HG02642 (cell line): ENCODE results near the gene SH3BP5L.
"Not testable (repeated sequence)": the region's sequence is repeated elsewhere in the genome, so short reads cannot be mapped to it uniquely, and the experiment has no call there.

Experiments used
- ATAC-seq: cut with Tn5 transposase; IDR thresholded peaks from one replicate; pipeline ENCODE4 v1.9.1; 2021; ENCODE audit warnings: mild to moderate bottlenecking; ENCODE audit not compliant: unreplicated experiment, poor library complexity

SH3BP5L gene

GRCh38 chr1:248834343-248834940 lies 8.7 kb upstream of the SH3BP5L start:
- no peak for ATAC-seq

GRCh38 chr1:248831842-248832241 lies 6.1 kb upstream of the SH3BP5L start:
- no peak for ATAC-seq

GRCh38 chr1:248830718-248831017 lies 5.0 kb upstream of the SH3BP5L start:
- not testable (repeated sequence) for ATAC-seq

DNA sequence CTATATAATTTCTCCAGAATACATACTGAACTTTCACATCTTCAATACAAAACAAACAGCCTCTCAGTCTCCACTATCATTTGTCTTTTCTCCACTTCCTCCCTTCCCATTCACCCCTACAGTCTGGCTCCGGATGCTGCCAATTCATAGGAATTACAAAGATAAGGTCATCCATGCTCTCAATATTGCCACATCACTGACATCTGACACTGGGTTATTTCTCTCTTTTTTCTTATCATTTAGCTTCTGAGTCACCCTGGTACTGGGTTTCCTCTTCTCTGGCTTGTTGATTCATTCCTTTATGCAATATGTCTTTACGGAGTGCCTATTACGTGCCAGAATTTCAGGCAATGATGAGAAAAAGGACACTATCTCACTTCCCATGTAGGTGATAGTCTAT lies 3.1 kb upstream of the SH3BP5L start:
- ATAC-seq: no peak

DNA sequence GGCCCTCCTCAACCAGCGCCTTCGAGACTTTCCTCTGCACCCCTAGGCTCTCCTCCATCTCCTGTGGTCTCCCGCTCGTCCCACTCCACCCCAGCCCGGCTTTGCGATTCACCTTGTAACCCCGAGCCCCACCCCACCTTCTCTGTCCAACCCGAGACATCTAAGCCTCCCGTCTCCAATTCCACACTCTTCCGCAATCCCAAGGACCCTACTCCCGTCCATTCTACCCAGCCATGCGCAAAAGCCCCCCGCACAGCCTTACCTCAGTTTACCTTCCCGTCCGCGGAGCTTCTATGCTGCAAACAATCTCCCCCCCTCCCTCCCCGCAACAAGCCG lies 174 bp downstream of the SH3BP5L start:
- ATAC-seq: peak; percentile 8

GRCh38 chr1:248825136-248825535 lies 579 bp downstream of the SH3BP5L start:
- ATAC-seq: no peak

GRCh38 chr1:248824701-248825100 lies 1.0 kb downstream of the SH3BP5L start:
- no peak for ATAC-seq

DNA sequence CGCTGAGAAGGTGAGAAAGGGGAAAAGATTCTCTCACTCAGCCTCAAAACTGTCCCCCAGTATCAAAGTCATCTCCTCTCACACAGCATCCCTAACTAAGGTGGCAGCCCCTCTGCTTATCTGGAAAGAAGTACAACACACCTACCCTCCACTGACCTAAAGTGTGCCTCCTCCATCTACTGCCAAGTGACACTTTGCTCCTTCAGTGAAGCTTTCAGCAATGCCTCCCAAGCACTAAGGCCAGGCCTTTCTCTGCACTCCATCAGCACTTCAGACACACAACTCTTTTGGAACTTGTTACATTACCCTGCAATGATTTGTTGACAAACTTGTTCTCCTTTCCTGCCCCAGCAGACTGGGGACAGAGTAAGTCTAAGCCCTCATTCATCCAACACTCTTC lies 1.4 kb downstream of the SH3BP5L start:
- no peak for ATAC-seq

DNA sequence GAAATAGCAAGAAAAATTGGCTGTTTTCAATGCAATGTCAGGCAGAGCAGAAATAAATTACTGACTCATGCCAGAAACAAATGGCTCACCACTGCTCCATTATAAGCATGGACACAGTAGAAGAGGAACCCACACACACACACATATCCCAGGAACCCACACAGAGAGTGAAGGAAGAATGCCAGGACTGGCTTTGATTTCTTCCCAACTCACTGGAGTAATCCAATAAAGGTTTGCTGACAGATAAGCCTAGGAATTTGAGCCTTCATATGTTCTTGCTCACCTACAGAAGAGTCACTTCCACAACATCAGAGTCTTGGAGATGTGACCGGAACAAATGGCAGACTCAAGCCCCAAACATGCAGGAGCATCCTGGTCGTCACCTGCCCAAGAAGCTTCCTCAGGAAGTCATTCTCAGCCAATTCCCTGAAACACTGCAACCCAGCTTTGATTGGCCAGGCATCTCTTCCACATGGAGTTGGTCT lies 2.2 kb downstream of the SH3BP5L start:
- ATAC-seq: no peak

- ATAC-seq: no peak
Measured at GRCh38 chr1:248822148-248823032, 3.3 kb downstream of the SH3BP5L start.

- no peak for ATAC-seq
Measured at GRCh38 chr1:248821641-248822040, 4.1 kb downstream of the SH3BP5L start.

GRCh38 chr1:248821101-248821500 lies 4.6 kb downstream of the SH3BP5L start:
- no peak for ATAC-seq

- ATAC-seq: no peak
Measured at GRCh38 chr1:248820041-248820585, 5.6 kb downstream of the SH3BP5L start.

GRCh38 chr1:248818505-248819374 lies 7.0 kb downstream of the SH3BP5L start:
- no peak for ATAC-seq

DNA sequence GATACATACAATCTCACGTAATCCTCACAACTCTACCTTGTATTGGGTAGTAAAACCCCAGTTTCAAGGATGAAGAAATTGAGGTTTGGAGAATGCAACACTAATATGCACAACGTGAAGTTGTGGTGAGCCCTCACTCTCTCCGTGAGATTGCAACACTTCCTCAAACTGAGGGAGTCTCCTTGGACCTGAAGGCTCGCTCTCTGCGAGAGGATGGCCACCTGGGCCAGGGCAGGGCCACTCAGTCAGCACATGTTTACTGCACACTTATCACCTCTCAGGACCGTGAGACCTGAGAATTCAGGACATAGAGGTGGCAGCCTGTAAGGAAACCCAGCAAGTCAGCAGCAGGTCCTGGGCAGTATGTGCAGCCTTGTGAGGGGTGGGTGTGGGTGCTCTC lies 8.7 kb downstream of the SH3BP5L start:
- no peak for ATAC-seq

- ATAC-seq: no peak
Measured at GRCh38 chr1:248816042-248816851, 9.5 kb downstream of the SH3BP5L start.

DNA sequence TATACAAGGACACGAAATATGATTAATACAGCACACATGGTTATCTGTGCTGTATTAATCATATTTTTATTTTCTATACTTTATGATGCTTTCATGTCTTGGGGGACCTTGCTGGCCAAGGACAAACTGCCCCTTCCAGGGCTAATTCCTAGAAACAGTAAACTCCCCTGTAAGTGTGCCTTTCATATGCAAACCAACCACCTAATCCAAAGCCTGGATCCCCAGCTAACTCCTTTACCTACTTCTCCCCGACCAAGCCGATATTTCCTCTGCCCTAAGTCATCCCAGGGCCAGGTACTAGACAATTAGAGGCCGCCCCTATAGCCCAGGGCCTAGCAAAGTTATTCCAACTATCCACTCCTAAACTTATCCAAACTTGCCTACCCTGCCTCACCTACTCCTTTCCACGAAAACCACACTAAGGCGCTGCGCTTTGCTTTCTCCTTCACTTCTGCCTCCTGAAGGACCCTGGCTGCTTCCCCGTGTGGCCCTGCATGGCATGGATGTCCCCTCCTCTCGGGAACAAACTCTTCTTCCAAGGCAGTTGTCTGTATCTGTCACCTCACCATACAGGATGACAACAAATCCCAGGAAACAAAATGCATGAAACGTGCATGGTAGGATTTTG lies 10.2 kb downstream of the SH3BP5L start:
- no peak for ATAC-seq

DNA sequence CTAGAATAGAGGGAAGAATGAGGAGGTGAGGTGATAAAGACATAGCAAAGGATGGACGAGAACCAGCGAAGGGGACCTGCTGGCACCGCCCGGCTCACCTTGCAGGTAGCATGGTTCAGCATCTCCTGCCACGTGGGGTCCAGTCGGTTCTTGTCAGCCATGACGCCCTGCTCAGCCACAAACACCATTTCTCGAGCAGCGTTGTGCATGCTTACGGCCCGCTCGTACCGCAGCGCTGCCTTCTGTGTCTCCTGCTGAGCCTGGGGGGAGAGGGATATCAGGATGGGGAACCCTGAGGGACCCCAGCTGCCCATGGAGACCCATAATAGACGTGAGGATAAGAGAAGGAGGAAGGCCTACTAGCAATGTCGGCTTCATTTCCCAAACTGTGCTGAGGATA lies 11.4 kb downstream of the SH3BP5L start:
- ATAC-seq: no peak

DNA sequence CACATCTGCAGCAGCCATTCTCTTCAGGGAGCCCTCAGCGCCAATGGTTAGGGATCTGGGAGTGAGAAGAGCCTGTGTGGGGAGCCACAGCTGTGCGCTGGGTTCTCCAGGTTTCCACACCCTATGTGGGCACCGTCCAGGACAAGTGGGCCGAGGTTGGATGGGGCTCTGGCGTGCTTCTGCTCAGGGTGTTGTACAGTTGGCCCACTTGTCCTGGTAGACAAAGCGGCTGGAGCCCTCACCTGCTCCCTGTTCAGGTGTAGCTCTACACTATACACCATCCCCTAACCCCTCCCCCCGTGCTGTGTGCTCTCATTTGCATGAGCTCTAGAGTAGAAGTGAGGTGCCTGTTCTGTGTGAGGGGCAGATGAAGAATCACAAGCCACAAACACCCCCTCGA lies 12.2 kb downstream of the SH3BP5L start:
- ATAC-seq: no peak
